Measurements from ENCODE around the gene BST1. TPM values are rescaled to one million over a fixed set of nuclear protein-coding genes. Genes with fewer than 3 reads are reported as not detected.

Gene BST1
- total and polyA plus RNA-seq, 10 of the 15 experiments (the other 5 are each of a cell fraction or from before 2014, with no cell fraction given) = 0.04 to 0.42 (median 0.11) TPM; not detected in 1

DNA sequence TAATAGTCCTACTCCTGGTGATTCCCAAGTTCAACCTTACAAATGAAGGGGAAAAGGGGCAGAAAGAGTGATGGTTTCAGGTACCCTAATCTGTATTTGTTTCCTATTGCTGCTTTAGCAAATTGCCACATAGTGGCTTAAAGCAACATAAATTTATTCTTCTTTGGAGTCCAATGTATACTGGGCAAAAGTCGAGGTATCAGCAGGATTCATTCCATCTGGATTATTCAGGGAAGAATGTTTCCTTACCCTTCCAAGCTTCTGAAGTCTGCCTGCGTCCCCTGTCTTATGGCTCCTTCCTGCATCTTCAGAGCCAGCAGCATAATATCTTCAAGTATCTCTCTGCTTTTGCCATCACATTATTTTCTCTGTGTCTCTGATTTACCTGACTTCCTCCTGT is 10.3 kb upstream of the BST1 start:
- no peaks in the 10 kb centered on the region; the same call in 2 of the 3 replicates for H3K9me3 ChIP-seq (replicated peaks; ENCODE audit: control insufficient read depth, insufficient read depth, low read length)
- in situ Hi-C loops (cut with MboI) = no loop called here
- SMC1A ChIA-PET (ENCODE audit: uncharacterized antibody, unreplicated experiment) = no interaction called here
- no TSS peak for BruUV-seq (replicated peaks)
- 91% methylated on average over 2 of the region's 2 CpGs for WGBS (ENCODE audit: insufficient coverage, insufficient replicate concordance, low lambda C conversion rate, missing lambda C conversion rate)
- TF ChIP-seq PAX5 (IDR thresholded peaks at IDR 0.05; ENCODE audit: borderline replicate concordance, low read depth, low read length) (no peak), KDM1A (IDR thresholded peaks at IDR 0.05; ENCODE audit: borderline replicate concordance) (no peak)
- H3K36me3 ChIP-seq (ENCODE audit: control insufficient read depth in 2 of 2, insufficient read depth in 2 of 2, low read length in 1 of 2) = 0 out of 4 replicates have a peak, but pooled peaks cover 0 to 4% of the 10 kb centered on the region in 2 experiments
- no peaks in the 10 kb centered on the region for H4K20me1 ChIP-seq (ENCODE audit: control insufficient read depth, insufficient read depth)
- RAD21 ChIA-PET (ENCODE audit: unreplicated experiment) = no interaction called here
- H3K9ac ChIP-seq (ENCODE audit: control insufficient read depth, insufficient read depth, low read length) = no peak overlapping the region
- H3K79me2 ChIP-seq (ENCODE audit: control insufficient read depth, insufficient read depth, low read length) = no peaks in the 10 kb centered on the region
- no peak for FAIRE-seq
- POLR2A ChIA-PET = no interaction called here
- H2AFZ ChIP-seq (ENCODE audit: control insufficient read depth, low read depth, low read length) = no peak overlapping the region
- no peak for ATAC-seq
- no peaks in the 10 kb centered on the region for H3K27me3 ChIP-seq (replicated peaks in 1 of 2; ENCODE audit: control insufficient read depth in 2 of 2, insufficient read depth in 2 of 2, low read length in 1 of 2)
- CTCF ChIA-PET = no interaction called here
- H3K4me1 ChIP-seq (ENCODE audit: control insufficient read depth, insufficient read depth, low read length) = no peaks in the 10 kb centered on the region
- intact Hi-C loops (cut with micrococcal nuclease; ENCODE audit: unreplicated experiment) = no loop called here
- H3K27ac ChIP-seq (ENCODE audit: control insufficient read depth, insufficient read depth) = no peak overlapping the region
- no peak for DNase-seq (ENCODE audit: low read depth, low spot score)
- H3K4me3 ChIP-seq = no peak overlapping the region
- no peak overlapping the region for H3K4me2 ChIP-seq (ENCODE audit: control insufficient read depth, insufficient read depth)

DNA sequence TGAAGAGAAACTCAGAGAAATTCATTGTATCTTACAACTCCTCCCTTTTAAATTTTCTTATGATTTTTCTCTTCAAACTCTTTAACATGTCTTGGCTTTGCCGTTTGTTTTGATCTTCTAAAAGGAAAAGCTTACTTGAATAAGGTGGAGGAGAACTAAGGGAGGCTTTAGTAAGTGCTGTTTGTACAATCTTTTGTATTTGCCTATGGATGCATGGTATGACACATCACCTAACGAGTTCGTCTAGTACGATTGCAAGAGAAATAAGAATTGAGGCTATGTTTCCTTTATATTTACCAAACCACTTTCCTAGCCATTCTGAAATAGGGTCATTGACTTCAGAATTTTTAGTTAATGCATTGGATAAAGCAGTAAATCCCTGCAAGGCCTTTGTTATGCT is 8.4 kb upstream of the BST1 start:
- no peaks in the 10 kb centered on the region; the same call in 2 of the 3 replicates for H3K9me3 ChIP-seq (replicated peaks; ENCODE audit: control insufficient read depth, insufficient read depth, low read length)
- no peak overlapping the region for H3K27ac ChIP-seq (ENCODE audit: control insufficient read depth, insufficient read depth)
- no peaks in the 10 kb centered on the region for H4K20me1 ChIP-seq (ENCODE audit: control insufficient read depth, insufficient read depth)
- intact Hi-C loops (cut with micrococcal nuclease; ENCODE audit: unreplicated experiment) = no loop called here
- H3K36me3 ChIP-seq (ENCODE audit: control insufficient read depth in 2 of 2, insufficient read depth in 2 of 2, low read length in 1 of 2) = 0 out of 4 replicates have a peak, but pooled peaks cover 0 to under 1% of the 10 kb centered on the region in 2 experiments
- TF ChIP-seq FOS (IDR thresholded peaks at IDR 0.05; ENCODE audit: borderline replicate concordance, extremely low read depth, insufficient read length) (no peak), CBFB (IDR thresholded peaks at IDR 0.05; ENCODE audit: low read depth) (no peak)
- TF ChIP-seq, protein P1, sequence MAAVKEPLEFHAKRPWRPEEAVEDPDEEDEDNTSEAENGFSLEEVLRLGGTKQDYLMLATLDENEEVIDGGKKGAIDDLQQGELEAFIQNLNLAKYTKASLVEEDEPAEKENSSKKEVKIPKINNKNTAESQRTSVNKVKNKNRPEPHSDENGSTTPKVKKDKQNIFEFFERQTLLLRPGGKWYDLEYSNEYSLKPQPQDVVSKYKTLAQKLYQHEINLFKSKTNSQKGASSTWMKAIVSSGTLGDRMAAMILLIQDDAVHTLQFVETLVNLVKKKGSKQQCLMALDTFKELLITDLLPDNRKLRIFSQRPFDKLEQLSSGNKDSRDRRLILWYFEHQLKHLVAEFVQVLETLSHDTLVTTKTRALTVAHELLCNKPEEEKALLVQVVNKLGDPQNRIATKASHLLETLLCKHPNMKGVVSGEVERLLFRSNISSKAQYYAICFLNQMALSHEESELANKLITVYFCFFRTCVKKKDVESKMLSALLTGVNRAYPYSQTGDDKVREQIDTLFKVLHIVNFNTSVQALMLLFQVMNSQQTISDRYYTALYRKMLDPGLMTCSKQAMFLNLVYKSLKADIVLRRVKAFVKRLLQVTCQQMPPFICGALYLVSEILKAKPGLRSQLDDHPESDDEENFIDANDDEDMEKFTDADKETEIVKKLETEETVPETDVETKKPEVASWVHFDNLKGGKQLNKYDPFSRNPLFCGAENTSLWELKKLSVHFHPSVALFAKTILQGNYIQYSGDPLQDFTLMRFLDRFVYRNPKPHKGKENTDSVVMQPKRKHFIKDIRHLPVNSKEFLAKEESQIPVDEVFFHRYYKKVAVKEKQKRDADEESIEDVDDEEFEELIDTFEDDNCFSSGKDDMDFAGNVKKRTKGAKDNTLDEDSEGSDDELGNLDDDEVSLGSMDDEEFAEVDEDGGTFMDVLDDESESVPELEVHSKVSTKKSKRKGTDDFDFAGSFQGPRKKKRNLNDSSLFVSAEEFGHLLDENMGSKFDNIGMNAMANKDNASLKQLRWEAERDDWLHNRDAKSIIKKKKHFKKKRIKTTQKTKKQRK (IDR thresholded peaks at IDR 0.05; ENCODE audit: low read depth, low read length) = no peak
- H2AFZ ChIP-seq (ENCODE audit: control insufficient read depth, low read depth, low read length) = no peak overlapping the region
- H3K4me2 ChIP-seq (ENCODE audit: control insufficient read depth, insufficient read depth) = no peak overlapping the region
- H3K79me2 ChIP-seq (ENCODE audit: control insufficient read depth, insufficient read depth, low read length) = no peaks in the 10 kb centered on the region
- no TSS peak for BruUV-seq (replicated peaks)
- H3K4me1 ChIP-seq (ENCODE audit: control insufficient read depth, insufficient read depth, low read length) = no peaks in the 10 kb centered on the region
- no peak for FAIRE-seq
- 66% methylated on average over 4 of the region's 4 CpGs for WGBS (ENCODE audit: insufficient coverage, insufficient replicate concordance, low lambda C conversion rate, missing lambda C conversion rate)
- no peak overlapping the region for H3K4me3 ChIP-seq
- POLR2A ChIA-PET = no interaction called here
- no peak overlapping the region for H3K9ac ChIP-seq (ENCODE audit: control insufficient read depth, insufficient read depth, low read length)
- CTCF ChIA-PET = no interaction called here
- RAD21 ChIA-PET (ENCODE audit: unreplicated experiment) = no interaction called here
- in situ Hi-C loops (cut with MboI) = no loop called here
- H3K27me3 ChIP-seq (replicated peaks in 1 of 2; ENCODE audit: control insufficient read depth in 2 of 2, insufficient read depth in 2 of 2, low read length in 1 of 2) = no peaks in the 10 kb centered on the region
- SMC1A ChIA-PET (ENCODE audit: uncharacterized antibody, unreplicated experiment) = interaction anchor here (1.9 kb wide), 1 partner anchor 12 kb away, joined by 5 read pairs; no protein-coding TSS in a partner anchor
- no peak for DNase-seq (ENCODE audit: low read depth, low spot score)
- no peak for ATAC-seq
